Stimulated activated CD4-positive, alpha-beta T cell treated with anti-CD3 and anti-CD28 coated beads, TNF-alpha, amount 100 ng/mL, for 24 hours (primary cell): ENCODE measurements around the gene NECTIN3.

Source experiments
- DNase-seq, 3 experiments: peaks; one replicate each; pipeline ENCODE4 v3.0.0-alpha.2; 2020; ENCODE audit warnings: low read depth in 3 of 3

NECTIN3 gene

GRCh38 chr3:111210003-111210711, 138.5 kb downstream of the NECTIN3 start:
- no peak for DNase-seq

- DNase-seq, result no peak
These were observed 139.4 kb downstream of the NECTIN3 start for GRCh38 chr3:111210866-111211564.

DNA sequence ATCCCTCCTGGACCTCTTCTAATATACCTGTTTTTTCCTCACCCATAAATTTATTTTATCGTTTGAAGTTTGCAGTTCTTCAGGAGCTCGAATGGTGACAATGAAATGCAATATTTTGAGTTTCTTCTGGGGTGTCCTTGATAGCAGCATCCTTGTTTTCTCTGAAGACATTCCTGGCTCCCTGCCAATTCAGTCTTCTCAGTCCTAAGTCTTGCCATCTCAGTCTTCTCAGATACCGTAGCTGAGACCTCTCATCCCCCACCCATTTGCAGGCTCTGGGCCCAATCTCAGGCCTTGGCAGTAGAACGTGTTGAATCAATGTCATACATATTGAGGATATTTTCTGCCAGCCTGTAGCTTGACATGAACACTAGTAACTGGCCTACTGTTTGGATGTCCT, 140.9 kb downstream of the NECTIN3 start:
- DNase-seq, result no peak

DNA sequence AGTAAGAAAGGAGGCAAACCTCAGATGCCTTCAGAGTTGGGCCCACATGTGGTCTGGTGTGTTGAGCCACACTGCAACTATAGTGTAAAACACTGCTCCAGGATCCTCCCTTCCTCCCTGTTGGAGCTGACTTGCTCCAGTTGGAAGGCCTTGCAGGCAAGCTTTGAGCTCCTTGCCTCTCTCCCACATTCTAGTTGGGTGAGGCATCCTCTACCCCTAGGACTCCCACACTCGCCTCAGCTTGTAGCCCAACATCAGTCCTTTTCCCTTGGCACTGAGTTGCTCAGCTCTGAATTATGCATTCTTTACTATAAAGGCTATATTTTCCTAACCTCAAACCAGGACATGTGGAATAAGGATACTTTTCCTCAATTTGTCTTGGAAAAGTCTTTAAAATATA, 143.9 kb downstream of the NECTIN3 start:
- DNase-seq, result no peak

- no peak for DNase-seq
These were observed 147.0 kb downstream of the NECTIN3 start for GRCh38 chr3:111218615-111219014.

DNA sequence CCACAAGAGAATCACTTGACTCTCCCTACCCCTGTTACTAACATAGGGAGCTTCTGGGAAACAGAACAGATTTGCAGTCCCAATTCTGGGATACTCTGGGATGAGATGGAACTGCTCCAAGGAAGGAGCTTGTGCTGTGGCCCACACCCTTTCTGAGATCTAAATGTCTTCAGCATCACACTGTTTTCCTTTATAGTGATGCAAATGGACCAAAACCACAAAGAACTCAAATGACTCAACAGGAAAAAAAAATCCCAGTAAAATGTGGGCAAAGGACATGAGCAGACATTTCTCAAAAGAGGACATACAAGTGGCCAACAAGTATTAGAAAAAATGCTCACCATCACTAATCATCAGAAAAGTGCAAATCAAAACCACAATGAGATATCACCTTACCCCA, 155.6 kb downstream of the NECTIN3 start:
- DNase-seq, result no peak

- DNase-seq, result no peak
These were observed 157.7 kb downstream of the NECTIN3 start for GRCh38 chr3:111229301-111229700.

- DNase-seq, result no peak
These were observed 165.5 kb downstream of the NECTIN3 start for GRCh38 chr3:111236836-111237713.

- no peak for DNase-seq
These were observed 166.3 kb downstream of the NECTIN3 start for GRCh38 chr3:111237946-111238345.

DNA sequence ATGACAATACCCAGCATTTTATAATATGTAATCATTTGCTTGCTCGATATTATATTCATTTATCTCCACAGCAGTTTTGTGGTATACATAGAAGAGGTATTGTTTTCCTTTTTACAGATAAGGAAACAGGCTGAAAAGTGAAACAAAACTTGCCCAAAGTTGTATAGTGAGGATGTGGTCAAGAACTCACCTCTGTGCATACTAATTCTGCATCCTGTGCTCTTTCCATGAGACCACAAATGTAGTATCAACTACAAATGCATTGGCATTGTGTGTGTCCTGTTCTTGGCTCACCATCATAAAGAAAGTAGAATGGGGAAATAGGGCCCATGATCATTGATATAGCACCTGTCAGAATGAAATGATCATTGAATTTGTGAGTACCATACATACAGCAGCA, 167.3 kb downstream of the NECTIN3 start:
- peak in 1 of 3 experiments; percentile 2 for DNase-seq

- DNase-seq, result no peak
These were observed 170.3 kb downstream of the NECTIN3 start for GRCh38 chr3:111241960-111242359.
